H9 (cell line): ENCODE results near the gene BRD1. TPM values are rescaled to one million over a fixed set of nuclear protein-coding genes. Genes with fewer than 3 reads are reported as not detected.
A peak's percentile ranks its signal among the peaks of the same experiment; 100 is the strongest.

Experiments
- DNase-seq: peaks from one replicate; pipeline ENCODE4 v3.0.0-alpha.2; 2017
- H2AFZ ChIP-seq: one replicate; pipeline ENCODE4 v1.6.1; 2013; ENCODE audit warnings: mild to moderate bottlenecking, low read length, control low read depth, moderate library complexity
- H2AK5ac ChIP-seq: 2 replicates; pipeline ENCODE4 v1.6.1; 2013; ENCODE audit warnings: low read length, control low read depth, mixed read lengths; ENCODE audit not compliant: insufficient read length
- H2BK120ac ChIP-seq: one replicate; pipeline ENCODE4 v1.6.1; 2013; ENCODE audit warnings: low read depth, mild to moderate bottlenecking, low read length, control low read depth, inconsistent platforms; ENCODE audit not compliant: poor library complexity, severe bottlenecking
- H2BK12ac ChIP-seq: 2 replicates; pipeline ENCODE4 v1.6.1; 2013; ENCODE audit warnings: low read length, control low read depth, mixed read lengths, low read depth; ENCODE audit not compliant: insufficient read length
- H2BK15ac ChIP-seq: 2 replicates; pipeline ENCODE4 v1.6.1; 2013; ENCODE audit warnings: low read depth, low read length, control low read depth
- H2BK20ac ChIP-seq: one replicate; pipeline ENCODE4 v1.6.1; 2013; ENCODE audit warnings: low read depth, mild to moderate bottlenecking, low read length, control low read depth, inconsistent platforms; ENCODE audit not compliant: poor library complexity, severe bottlenecking
- H2BK5ac ChIP-seq: 2 replicates; pipeline ENCODE4 v1.6.1; 2013; ENCODE audit warnings: low read length, control low read depth, mixed read lengths; ENCODE audit not compliant: insufficient read length
- H3K14ac ChIP-seq: 2 replicates; pipeline ENCODE4 v1.6.1; 2013; ENCODE audit warnings: low read length, control low read depth; ENCODE audit not compliant: insufficient read depth
- H3K18ac ChIP-seq: 2 replicates; pipeline ENCODE4 v1.6.1; 2013; ENCODE audit warnings: low read depth, mild to moderate bottlenecking, mixed read lengths, low read length, control low read depth; ENCODE audit not compliant: insufficient read length
- H3K23ac ChIP-seq: 2 replicates; pipeline ENCODE4 v1.6.1; 2013; ENCODE audit warnings: low read length, control low read depth, mixed read lengths, low read depth; ENCODE audit not compliant: insufficient read length
- H3K23me2 ChIP-seq: 2 replicates; pipeline ENCODE4 v1.6.1; 2013; ENCODE audit warnings: low read depth, mild to moderate bottlenecking, mixed read lengths, low read length, control low read depth; ENCODE audit not compliant: insufficient read length, poor library complexity, severe bottlenecking
- H3K27ac ChIP-seq: 2 replicates; pipeline ENCODE4 v1.5.1; 2013; ENCODE audit warnings: low read length, control low read depth, mixed read lengths, low read depth; ENCODE audit not compliant: insufficient read length
- H3K27me3 ChIP-seq: 2 replicates; pipeline ENCODE4 v1.6.1; 2013; ENCODE audit warnings: low read length, control low read depth, inconsistent platforms; ENCODE audit not compliant: insufficient read depth
- H3K4ac ChIP-seq: 2 replicates; pipeline ENCODE4 v1.6.1; 2013; ENCODE audit warnings: low read depth, mild to moderate bottlenecking, control low read depth, inconsistent platforms, low read length, moderate library complexity
- H3K4me1 ChIP-seq: 2 replicates; pipeline ENCODE4 v1.6.1; 2013; ENCODE audit warnings: low read length, control low read depth, inconsistent platforms; ENCODE audit not compliant: insufficient read depth
- H3K4me2 ChIP-seq: 2 replicates; pipeline ENCODE4 v1.6.1; 2013; ENCODE audit warnings: low read length, control low read depth, mixed read lengths; ENCODE audit not compliant: insufficient read length, insufficient read depth
- H3K56ac ChIP-seq: 2 replicates; pipeline ENCODE4 v1.6.1; 2013; ENCODE audit warnings: low read depth, mild to moderate bottlenecking, mixed read lengths, low read length, control low read depth; ENCODE audit not compliant: insufficient read length
- H3K79me1 ChIP-seq: 2 replicates; pipeline ENCODE4 v1.6.1; 2013; ENCODE audit warnings: low read depth, mild to moderate bottlenecking, moderate library complexity, low read length, control low read depth, inconsistent platforms; ENCODE audit not compliant: insufficient read depth, poor library complexity, severe bottlenecking
- H3K79me2 ChIP-seq: 2 replicates; pipeline ENCODE4 v1.6.1; 2013; ENCODE audit warnings: low read length, control low read depth, inconsistent platforms; ENCODE audit not compliant: insufficient read depth
- H3K9ac ChIP-seq: 2 replicates; pipeline ENCODE4 v1.6.1; 2013; ENCODE audit warnings: low read length, control low read depth, mixed read lengths; ENCODE audit not compliant: insufficient read length; ENCODE audit errors: extremely low read depth
- H3K9me3 ChIP-seq: one replicate; pipeline ENCODE4 v1.6.1; 2013; ENCODE audit warnings: low read depth, low read length, inconsistent platforms; ENCODE audit not compliant: control insufficient read depth
- H3T11ph ChIP-seq: one replicate; pipeline ENCODE4 v1.6.1; 2013; ENCODE audit warnings: mild to moderate bottlenecking, low read length, control low read depth, inconsistent platforms
- H4K20me1 ChIP-seq: one replicate; pipeline ENCODE4 v1.6.1; 2013; ENCODE audit not compliant: control insufficient read depth, insufficient read length, insufficient read depth
- H4K5ac ChIP-seq: 2 replicates; pipeline ENCODE4 v1.6.1; 2013; ENCODE audit warnings: low read depth, mild to moderate bottlenecking, mixed read lengths, low read length, control low read depth; ENCODE audit not compliant: insufficient read length
- H4K8ac ChIP-seq: replicated peaks from 2 replicates; pipeline ENCODE4 v1.6.1; 2013; ENCODE audit warnings: low read length, control low read depth, mixed read lengths, low read depth; ENCODE audit not compliant: insufficient read length
- H4K91ac ChIP-seq: 2 replicates; pipeline ENCODE4 v1.6.1; 2013; ENCODE audit warnings: low read depth, mild to moderate bottlenecking, moderate library complexity, mixed read lengths, low read length, control low read depth; ENCODE audit not compliant: insufficient read length
- H3K27ac Mint-ChIP-seq, 3 experiments: 2 replicates in 2 of 3; 3 replicates in 1 of 3; pipeline ENCODE4 v1.8.0; 2020 to 2021; ENCODE audit warnings: mixed read lengths in 3 of 3, mild to moderate bottlenecking in 1 of 3, moderate library complexity in 1 of 3
- H3K27me3 Mint-ChIP-seq: 2 replicates; pipeline ENCODE4 v1.8.0; 2021; ENCODE audit warnings: low read depth, mild to moderate bottlenecking, moderate library complexity, mixed read lengths
- H3K36me3 Mint-ChIP-seq, 3 experiments: 2 replicates in 2 of 3; 3 replicates in 1 of 3; pipeline ENCODE4 v1.8.0; 2020 to 2021; ENCODE audit warnings: low read depth in 3 of 3, mixed read lengths in 3 of 3; ENCODE audit not compliant: insufficient read depth in 1 of 3
- H3K4me1 Mint-ChIP-seq, 2 experiments: 2 replicates each; pipeline ENCODE4 v1.8.0; 2020; ENCODE audit warnings: mixed read lengths in 2 of 2
- H3K4me3 Mint-ChIP-seq, 2 experiments: 2 replicates in 1 of 2; 3 replicates in 1 of 2; pipeline ENCODE4 v1.8.0; 2020 to 2021; ENCODE audit warnings: mild to moderate bottlenecking in 2 of 2, mixed read lengths in 2 of 2, moderate library complexity in 1 of 2
- H3K9me3 Mint-ChIP-seq, 2 experiments: 2 replicates in 1 of 2; 3 replicates in 1 of 2; pipeline ENCODE4 v1.8.0; 2020; ENCODE audit warnings: mild to moderate bottlenecking in 2 of 2, mixed read lengths in 2 of 2, moderate library complexity in 1 of 2
- WGBS: extraction: QIAGEN DNeasy Blood & Tissue Kit; methylation state at CpG from one replicate; pipeline ENCODE4 v1.1.7; 2013; ENCODE audit warnings: missing lambda C conversion rate, low lambda C conversion rate, mixed read lengths; ENCODE audit not compliant: insufficient read length; ENCODE audit errors: extremely low coverage; 5-methylcytosine and 5-hydroxymethylcytosine counted together
- total RNA-seq: library from RNA; stranded (reverse); gene quantifications from 2 replicates; pipeline ENCODE4 v1.2.1, GENCODE V29; 2021
- TF ChIP-seq, protein P1 (sequence below): fragments of 200-600 bp; sonication (generic); conservative IDR thresholded peaks from 3 replicates; pipeline ENCODE4 v1.8.0; 2021; ENCODE audit warnings: antibody characterized with exemption, mild to moderate bottlenecking

BRD1 gene
- total RNA-seq, 1 experiment from 2014 or later, result 51.3 TPM

DNA sequence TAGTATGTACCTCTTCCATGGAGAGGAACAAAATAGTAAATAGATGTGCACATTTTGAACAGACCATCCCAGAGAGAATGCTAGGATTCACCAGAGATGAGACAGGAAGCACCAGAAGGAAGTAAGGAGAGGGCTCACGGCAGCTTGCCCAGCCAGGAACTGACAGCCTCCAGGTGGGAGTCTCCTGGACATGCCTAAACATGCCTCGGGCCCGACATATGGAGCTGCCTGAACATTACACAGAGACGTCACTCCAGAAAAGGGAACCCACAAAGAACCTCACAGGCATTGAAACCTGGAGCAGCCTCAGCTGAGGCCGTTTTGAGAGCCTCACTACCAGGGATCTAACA is 67.4 kb downstream of the BRD1 start:
- no peak overlapping the region for H3T11ph ChIP-seq
- no CpG with 5 or more reads among the region's 5 CpGs for WGBS
- no peak overlapping the region for H3K56ac ChIP-seq
- no peak overlapping the region for H2BK20ac ChIP-seq
- Mint-ChIP-seq H3K27me3 (peaks cover 5% of the 10 kb centered on the region; the same call in 1 of the 2 replicates), H3K4me3 (no peak overlapping the region), H3K36me3 (no peaks in the 10 kb centered on the region; a peak in 3 of 7 replicates), H3K9me3 (peaks cover 2 to 13% of the 10 kb centered on the region in 2 experiments; a peak in 4 of 5 replicates), H3K27ac (peak overlapping the region in 1 of 3 experiments; percentile 75; a peak in 1 of 7 replicates), H3K4me1 (no peaks in the 10 kb centered on the region)
- no peaks in the 10 kb centered on the region for H3K79me1 ChIP-seq
- no peak overlapping the region for H3K18ac ChIP-seq
- H2AK5ac ChIP-seq, result no peak overlapping the region
- H3K27ac ChIP-seq, result no peak overlapping the region
- H3K9ac ChIP-seq, result no peak overlapping the region
- H3K4me2 ChIP-seq, result no peak overlapping the region
- H2AFZ ChIP-seq, result no peak overlapping the region
- DNase-seq, result no peak
- TF ChIP-seq, protein P1, sequence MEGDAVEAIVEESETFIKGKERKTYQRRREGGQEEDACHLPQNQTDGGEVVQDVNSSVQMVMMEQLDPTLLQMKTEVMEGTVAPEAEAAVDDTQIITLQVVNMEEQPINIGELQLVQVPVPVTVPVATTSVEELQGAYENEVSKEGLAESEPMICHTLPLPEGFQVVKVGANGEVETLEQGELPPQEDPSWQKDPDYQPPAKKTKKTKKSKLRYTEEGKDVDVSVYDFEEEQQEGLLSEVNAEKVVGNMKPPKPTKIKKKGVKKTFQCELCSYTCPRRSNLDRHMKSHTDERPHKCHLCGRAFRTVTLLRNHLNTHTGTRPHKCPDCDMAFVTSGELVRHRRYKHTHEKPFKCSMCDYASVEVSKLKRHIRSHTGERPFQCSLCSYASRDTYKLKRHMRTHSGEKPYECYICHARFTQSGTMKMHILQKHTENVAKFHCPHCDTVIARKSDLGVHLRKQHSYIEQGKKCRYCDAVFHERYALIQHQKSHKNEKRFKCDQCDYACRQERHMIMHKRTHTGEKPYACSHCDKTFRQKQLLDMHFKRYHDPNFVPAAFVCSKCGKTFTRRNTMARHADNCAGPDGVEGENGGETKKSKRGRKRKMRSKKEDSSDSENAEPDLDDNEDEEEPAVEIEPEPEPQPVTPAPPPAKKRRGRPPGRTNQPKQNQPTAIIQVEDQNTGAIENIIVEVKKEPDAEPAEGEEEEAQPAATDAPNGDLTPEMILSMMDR, result no peak
- H3K4ac ChIP-seq, result no peak overlapping the region
- H3K23ac ChIP-seq, result no peak overlapping the region
- no peak overlapping the region for H4K91ac ChIP-seq
- H2BK120ac ChIP-seq, result no peak overlapping the region
- no peak overlapping the region for H2BK5ac ChIP-seq
- no peaks in the 10 kb centered on the region for H3K4me1 ChIP-seq
- H3K79me2 ChIP-seq, result no peaks in the 10 kb centered on the region
- H4K5ac ChIP-seq, result no peak overlapping the region
- no peaks in the 10 kb centered on the region for H3K23me2 ChIP-seq
- H2BK12ac ChIP-seq, result no peak overlapping the region
- H4K8ac ChIP-seq, result no peak overlapping the region
- H3K14ac ChIP-seq, result no peak overlapping the region
- no peaks in the 10 kb centered on the region for H3K9me3 ChIP-seq
- no peaks in the 10 kb centered on the region for H3K27me3 ChIP-seq
- no peak overlapping the region for H2BK15ac ChIP-seq
- no peaks in the 10 kb centered on the region for H4K20me1 ChIP-seq
